ENCODE measurements around the gene SYT15. TPM values are rescaled to one million over a fixed set of nuclear protein-coding genes. Genes with fewer than 3 reads are reported as not detected.

Gene SYT15
- total and polyA plus RNA-seq, 4 donors: 0.13 to 24.8 (median 4.8) TPM

GRCh38 chr10:46549171-46550075 is 29.5 kb upstream of the SYT15 start:
- Histone ChIP-seq H3K27me3 (ENCODE audit: control insufficient read depth in 1 of 2, insufficient read depth in 2 of 2, low read length in 1 of 2) (no peaks in the 10 kb centered on the region), H3K36me3 (ENCODE audit: control insufficient read depth in 1 of 2, insufficient read depth in 2 of 2, low read length in 1 of 2) (no peaks in the 10 kb centered on the region), H3K9me3 (ENCODE audit: control insufficient read depth, low read length) (no peaks in the 10 kb centered on the region), H3K27ac (ENCODE audit: low read depth in 1 of 2, low read length in 2 of 2) (no peak overlapping the region), H3K4me3 (ENCODE audit: low read length in 2 of 2) (no peak overlapping the region), H3K4me1 (ENCODE audit: control insufficient read depth in 1 of 2, insufficient read depth in 2 of 2, low read length in 2 of 2) (no peaks in the 10 kb centered on the region)
- ATAC-seq (ENCODE audit: low FRiP score) (no peak), DNase-seq (peak; percentile 54 to 80)
- intact Hi-C loops (cut with DNase I): no loop called here
- 90% methylated on average over 31 of the region's 31 CpGs for WGBS, 2 donors

- intact Hi-C loops (cut with DNase I): no loop called here
- H3K27ac ChIP-seq (ENCODE audit: low read depth in 1 of 2, low read length in 2 of 2): no peak overlapping the region
- DNase-seq (peak; percentile 50 to 77), ATAC-seq (ENCODE audit: low FRiP score) (no peak)
- H3K4me3 ChIP-seq (ENCODE audit: low read length in 2 of 2): no peak overlapping the region
- WGBS, 2 donors: 86 to 89% methylated on average over 20 of the region's 20 CpGs
- H3K27me3 ChIP-seq (ENCODE audit: control insufficient read depth in 1 of 2, insufficient read depth in 2 of 2, low read length in 1 of 2): no peaks in the 10 kb centered on the region
- H3K4me1 ChIP-seq (ENCODE audit: control insufficient read depth in 1 of 2, insufficient read depth in 2 of 2, low read length in 2 of 2): no peaks in the 10 kb centered on the region
- H3K36me3 ChIP-seq (ENCODE audit: control insufficient read depth in 1 of 2, insufficient read depth in 2 of 2, low read length in 1 of 2): no peaks in the 10 kb centered on the region
- H3K9me3 ChIP-seq (ENCODE audit: control insufficient read depth, low read length): no peaks in the 10 kb centered on the region
Observed at GRCh38 chr10:46550076-46550790, 28.7 kb upstream of the SYT15 start.

- H3K4me3 ChIP-seq (ENCODE audit: low read length in 2 of 2): no peak overlapping the region
- intact Hi-C loops (cut with DNase I): no loop called here
- ATAC-seq (ENCODE audit: low FRiP score) (no peak), DNase-seq (peak; percentile 49 to 60)
- H3K4me1 ChIP-seq (ENCODE audit: control insufficient read depth in 1 of 2, insufficient read depth in 2 of 2, low read length in 2 of 2): no peaks in the 10 kb centered on the region
- no peaks in the 10 kb centered on the region for H3K36me3 ChIP-seq (ENCODE audit: control insufficient read depth in 1 of 2, insufficient read depth in 2 of 2, low read length in 1 of 2)
- 82 to 85% methylated on average over 8 of the region's 8 CpGs for WGBS, 2 donors
- H3K27me3 ChIP-seq (ENCODE audit: control insufficient read depth in 1 of 2, insufficient read depth in 2 of 2, low read length in 1 of 2): no peaks in the 10 kb centered on the region
- no peak overlapping the region for H3K27ac ChIP-seq (ENCODE audit: low read depth in 1 of 2, low read length in 2 of 2)
- H3K9me3 ChIP-seq (ENCODE audit: control insufficient read depth, low read length): no peaks in the 10 kb centered on the region
Observed at GRCh38 chr10:46550795-46551700, 27.9 kb upstream of the SYT15 start.

DNA sequence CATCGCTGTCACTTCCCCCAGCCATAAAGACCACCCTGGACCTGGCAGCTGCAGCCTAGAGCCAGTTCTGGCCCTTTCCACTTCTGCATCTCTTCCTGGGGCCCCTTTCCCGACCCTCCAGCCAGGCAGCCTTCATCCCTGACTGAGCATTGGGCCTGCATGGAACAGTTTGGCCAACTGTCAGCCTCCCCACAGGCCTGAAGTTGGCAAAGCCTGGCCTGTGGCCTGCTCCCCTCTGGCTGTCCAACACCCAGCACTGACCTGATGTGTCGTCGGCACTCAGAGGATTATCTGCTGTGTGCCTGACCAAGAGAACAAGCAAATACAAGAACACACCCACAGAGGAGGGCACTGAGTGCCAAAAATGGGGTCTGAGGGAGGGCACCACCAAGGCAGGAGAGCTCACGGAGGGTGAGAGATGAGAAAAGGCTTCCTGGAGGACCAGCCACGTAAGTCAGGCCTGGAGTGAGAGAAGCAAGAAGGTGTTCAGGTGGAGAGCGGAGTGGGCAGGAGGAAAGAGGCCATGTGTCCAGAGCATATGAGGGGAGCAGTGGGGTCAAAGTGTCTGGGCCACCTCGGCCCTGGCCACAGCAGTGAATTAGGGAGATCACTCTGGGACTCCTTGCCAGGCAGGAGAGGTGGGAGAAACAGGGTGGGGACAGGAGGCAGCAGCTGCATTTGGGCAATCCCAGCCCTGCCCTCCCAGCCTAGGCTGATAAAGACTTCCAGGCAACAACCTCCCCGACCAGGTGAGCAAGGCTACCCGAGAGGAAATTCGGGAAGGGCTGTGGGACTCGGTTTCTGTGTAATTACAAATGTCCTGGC is 27.0 kb upstream of the SYT15 start:
- Histone ChIP-seq H3K4me1 (ENCODE audit: control insufficient read depth in 1 of 2, insufficient read depth in 2 of 2, low read length in 2 of 2) (no peaks in the 10 kb centered on the region), H3K36me3 (ENCODE audit: control insufficient read depth in 1 of 2, insufficient read depth in 2 of 2, low read length in 1 of 2) (no peaks in the 10 kb centered on the region), H3K27me3 (ENCODE audit: control insufficient read depth in 1 of 2, insufficient read depth in 2 of 2, low read length in 1 of 2) (no peaks in the 10 kb centered on the region), H3K9me3 (ENCODE audit: control insufficient read depth, low read length) (no peaks in the 10 kb centered on the region), H3K27ac (ENCODE audit: low read depth in 1 of 2, low read length in 2 of 2) (no peak overlapping the region), H3K4me3 (ENCODE audit: low read length in 2 of 2) (no peak overlapping the region)
- 86% methylated on average over 12 of the region's 12 CpGs for WGBS, 2 donors
- ATAC-seq (ENCODE audit: low FRiP score) (no peak), DNase-seq (peak; percentile 51 to 75)
- intact Hi-C loops (cut with DNase I): no loop called here

- Histone ChIP-seq H3K4me3 (ENCODE audit: low read length in 2 of 2) (no peak overlapping the region), H3K27me3 (ENCODE audit: control insufficient read depth in 1 of 2, insufficient read depth in 2 of 2, low read length in 1 of 2) (no peaks in the 10 kb centered on the region), H3K9me3 (ENCODE audit: control insufficient read depth, low read length) (no peaks in the 10 kb centered on the region), H3K27ac (ENCODE audit: low read depth in 1 of 2, low read length in 2 of 2) (no peak overlapping the region), H3K36me3 (ENCODE audit: control insufficient read depth in 1 of 2, insufficient read depth in 2 of 2, low read length in 1 of 2) (no peaks in the 10 kb centered on the region), H3K4me1 (ENCODE audit: control insufficient read depth in 1 of 2, insufficient read depth in 2 of 2, low read length in 2 of 2) (no peaks in the 10 kb centered on the region)
- no peak for ATAC-seq (ENCODE audit: low FRiP score)
- DNase-seq: peak in 1 of 2 donors; percentile 67
- intact Hi-C loops (cut with DNase I): no loop called here
- WGBS, 2 donors: 92 to 93% methylated on average over 10 of the region's 10 CpGs
Observed at GRCh38 chr10:46552526-46553237, 26.2 kb upstream of the SYT15 start.

GRCh38 chr10:46553238-46554049 is 25.5 kb upstream of the SYT15 start:
- Histone ChIP-seq H3K4me1 (ENCODE audit: control insufficient read depth in 1 of 2, insufficient read depth in 2 of 2, low read length in 2 of 2) (no peaks in the 10 kb centered on the region), H3K36me3 (ENCODE audit: control insufficient read depth in 1 of 2, insufficient read depth in 2 of 2, low read length in 1 of 2) (no peaks in the 10 kb centered on the region), H3K4me3 (ENCODE audit: low read length in 2 of 2) (no peak overlapping the region), H3K9me3 (ENCODE audit: control insufficient read depth, low read length) (no peaks in the 10 kb centered on the region), H3K27me3 (ENCODE audit: control insufficient read depth in 1 of 2, insufficient read depth in 2 of 2, low read length in 1 of 2) (no peaks in the 10 kb centered on the region), H3K27ac (ENCODE audit: low read depth in 1 of 2, low read length in 2 of 2) (no peak overlapping the region)
- 75 to 77% methylated on average over 2 of the region's 2 CpGs for WGBS, 2 donors
- ATAC-seq (ENCODE audit: low FRiP score) (no peak), DNase-seq (peak; percentile 49 to 74)
- intact Hi-C loops (cut with DNase I): no loop called here

DNA sequence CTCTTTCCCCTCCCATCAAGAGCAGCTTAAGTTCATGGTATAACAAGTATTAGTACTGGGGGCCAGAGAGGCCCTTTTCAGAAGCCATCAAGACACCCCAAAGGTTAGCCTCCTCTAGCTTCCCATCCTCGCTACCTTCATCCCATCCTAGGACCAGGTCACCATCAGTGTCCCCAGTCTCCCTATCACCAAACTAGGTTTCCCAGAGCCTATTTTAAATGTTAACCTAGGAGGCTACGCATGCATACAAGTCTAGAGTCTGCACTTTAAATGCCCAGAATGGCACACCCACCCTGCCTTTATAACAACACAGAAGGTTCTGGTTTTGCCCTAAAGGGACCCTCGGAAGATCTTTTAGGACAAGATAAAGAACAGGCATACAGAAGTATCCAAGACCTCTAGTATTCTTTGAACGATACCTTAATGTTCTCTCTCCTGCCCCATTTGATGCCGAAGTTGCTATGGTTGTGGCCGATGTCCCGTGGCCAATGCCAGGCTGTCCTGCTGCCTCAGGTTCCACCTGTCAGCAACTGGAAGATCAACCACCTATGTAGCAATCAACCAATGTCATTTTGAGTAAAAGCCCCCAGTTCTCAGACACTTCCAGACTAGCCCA is 24.7 kb upstream of the SYT15 start:
- no peak for ATAC-seq (ENCODE audit: low FRiP score)
- no peaks in the 10 kb centered on the region for H3K4me1 ChIP-seq (ENCODE audit: control insufficient read depth in 1 of 2, insufficient read depth in 2 of 2, low read length in 2 of 2)
- no peaks in the 10 kb centered on the region for H3K36me3 ChIP-seq (ENCODE audit: control insufficient read depth in 1 of 2, insufficient read depth in 2 of 2, low read length in 1 of 2)
- WGBS, 2 donors: 89 to 91% methylated on average over 7 of the region's 7 CpGs
- H3K27ac ChIP-seq (ENCODE audit: low read depth in 1 of 2, low read length in 2 of 2): no peak overlapping the region
- DNase-seq: no peak
- H3K4me3 ChIP-seq (ENCODE audit: low read length in 2 of 2): no peak overlapping the region
- intact Hi-C loops (cut with DNase I): no loop called here
- H3K27me3 ChIP-seq (ENCODE audit: control insufficient read depth in 1 of 2, insufficient read depth in 2 of 2, low read length in 1 of 2): no peaks in the 10 kb centered on the region
- H3K9me3 ChIP-seq (ENCODE audit: control insufficient read depth, low read length): no peaks in the 10 kb centered on the region

All from aorta (tissue), 5 donors.